Urothelium cell line (cell line): ENCODE data around the gene CPNE7.

Experiments used
- DNase-seq: peaks from one replicate; pipeline ENCODE4 v3.0.0; 2011; ENCODE audit warnings: low spot score, mixed read lengths
- FAIRE-seq: peaks from 2 replicates; lab custom pipeline; 2011; peaks lifted over from hg19 to GRCh38; lab: Jason Lieb, UNC

Gene CPNE7

DNA sequence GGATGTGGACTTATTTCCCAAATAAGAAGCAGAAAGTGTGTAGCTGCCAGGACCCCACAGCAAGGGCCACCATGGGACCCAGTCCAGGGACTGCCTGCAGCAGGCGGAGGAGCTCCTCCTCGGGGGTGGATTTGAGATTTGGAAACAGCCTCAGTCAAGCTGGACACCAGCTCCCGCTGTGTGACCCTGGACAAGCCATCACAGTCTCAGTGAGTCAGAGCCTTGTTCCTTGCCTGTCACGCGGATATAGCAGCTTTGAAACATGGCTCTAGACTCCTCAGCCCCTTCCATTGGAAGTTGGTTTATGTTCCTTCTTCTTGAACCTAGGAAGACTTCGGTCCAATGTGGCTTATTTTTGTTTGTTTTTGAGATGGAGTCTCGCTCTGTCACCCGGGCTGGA, 25.4 kb downstream of the CPNE7 start:
- no peak for DNase-seq
- FAIRE-seq = no peak

DNA sequence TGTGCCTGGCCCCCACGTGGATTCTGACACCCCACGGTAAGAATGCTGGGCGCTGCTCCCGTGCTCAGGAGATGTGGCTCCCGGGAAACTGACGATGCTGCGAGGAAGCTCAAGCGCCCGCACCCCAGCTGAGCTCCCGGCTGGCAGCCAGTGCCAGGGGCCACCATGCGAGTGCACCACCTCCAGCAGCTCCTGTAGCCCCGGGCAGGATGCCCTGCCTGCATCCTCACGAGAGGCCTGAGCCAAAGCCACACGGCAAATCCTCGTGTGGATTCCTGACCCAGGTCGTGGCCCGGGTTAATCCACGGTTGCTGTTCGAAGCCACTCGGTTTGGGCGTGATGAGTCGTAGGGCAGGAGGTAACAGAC, 26.3 kb downstream of the CPNE7 start:
- FAIRE-seq (no peak), DNase-seq (no peak)

DNA sequence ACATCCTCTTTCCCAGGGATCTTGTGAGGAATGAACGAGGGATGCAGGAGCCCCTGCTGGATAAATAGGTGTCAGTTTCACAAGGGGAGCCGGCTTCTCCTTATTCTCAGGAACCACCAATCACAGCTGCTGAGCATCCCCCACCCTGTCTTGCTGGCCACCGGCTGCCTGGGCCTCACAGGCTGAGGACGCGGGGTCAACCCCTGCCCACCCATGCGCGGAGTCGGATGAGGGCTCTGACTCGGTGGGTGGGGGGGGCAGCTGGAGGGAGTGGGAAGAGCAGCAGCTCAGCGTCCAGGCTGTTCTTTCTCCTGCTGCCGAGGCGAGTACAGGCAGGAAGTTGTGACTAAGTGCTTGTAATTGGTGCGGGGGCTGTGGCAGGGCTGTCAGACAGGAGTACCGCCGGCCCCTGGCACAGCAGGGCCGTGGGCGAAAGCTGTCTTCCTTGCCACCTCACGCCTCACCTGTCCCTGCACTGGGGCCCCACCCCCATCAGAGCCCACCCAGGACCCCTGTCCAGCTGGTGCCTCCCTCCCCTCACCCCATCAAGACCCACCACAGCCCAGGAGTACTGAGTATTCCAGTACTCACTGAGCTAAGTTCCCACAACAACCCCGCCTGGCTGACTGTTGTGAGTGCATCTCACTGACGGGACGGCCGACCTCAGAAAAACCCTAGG, 26.9 kb downstream of the CPNE7 start:
- DNase-seq (peak; percentile 91), FAIRE-seq (peak; percentile 96)

DNA sequence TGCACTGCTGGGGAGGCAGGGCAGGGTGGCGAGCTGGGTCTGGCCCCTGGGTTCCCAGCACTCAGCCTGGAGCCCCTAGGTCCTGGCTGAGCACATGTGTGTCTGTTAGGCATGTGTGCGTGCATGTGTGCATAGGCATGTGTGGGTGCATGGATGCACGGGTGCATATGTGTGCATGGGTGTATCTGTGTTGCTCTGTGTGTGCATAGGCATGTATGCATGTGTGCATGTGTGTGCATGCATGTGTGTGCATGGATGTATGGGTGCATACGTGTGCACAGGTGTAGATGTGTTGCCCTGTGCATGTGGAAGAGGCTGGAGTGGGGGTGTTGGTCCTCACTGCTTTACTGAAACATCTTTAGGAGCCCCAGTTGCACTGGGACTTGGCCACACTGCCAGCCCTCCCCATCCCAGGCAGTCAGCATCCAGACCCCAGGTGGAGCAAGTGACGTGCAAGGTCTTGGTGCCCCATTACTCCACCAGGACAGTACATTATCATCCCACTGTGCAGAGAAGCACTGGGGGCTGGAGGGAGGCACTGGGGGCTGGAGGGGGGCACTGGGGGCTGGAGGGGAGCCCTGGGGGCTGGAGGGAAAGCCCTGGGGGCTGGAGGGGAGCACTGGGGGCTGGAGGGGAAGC, 27.5 kb downstream of the CPNE7 start:
- DNase-seq (no peak), FAIRE-seq (peak; percentile 94)

DNA sequence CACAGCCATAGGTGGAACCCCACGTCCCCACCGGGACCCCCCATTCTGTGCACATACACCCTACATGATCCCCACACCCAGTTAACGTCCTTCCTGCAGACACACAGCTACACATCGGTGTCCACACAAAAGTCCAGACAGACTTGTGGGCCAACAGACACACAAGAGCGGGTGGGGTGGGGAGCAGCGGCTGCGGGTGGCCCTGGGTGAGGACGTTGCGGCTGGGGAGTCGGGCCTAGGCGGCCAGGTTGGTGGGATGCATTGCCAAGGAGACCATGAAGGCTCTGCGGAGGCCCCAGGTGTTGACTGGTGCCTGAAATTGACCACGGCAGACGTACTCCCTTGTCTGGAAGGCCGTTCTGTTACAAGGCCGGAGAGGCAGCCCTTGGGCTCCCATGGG, 29.2 kb downstream of the CPNE7 start:
- DNase-seq (no peak), FAIRE-seq (no peak)

DNA sequence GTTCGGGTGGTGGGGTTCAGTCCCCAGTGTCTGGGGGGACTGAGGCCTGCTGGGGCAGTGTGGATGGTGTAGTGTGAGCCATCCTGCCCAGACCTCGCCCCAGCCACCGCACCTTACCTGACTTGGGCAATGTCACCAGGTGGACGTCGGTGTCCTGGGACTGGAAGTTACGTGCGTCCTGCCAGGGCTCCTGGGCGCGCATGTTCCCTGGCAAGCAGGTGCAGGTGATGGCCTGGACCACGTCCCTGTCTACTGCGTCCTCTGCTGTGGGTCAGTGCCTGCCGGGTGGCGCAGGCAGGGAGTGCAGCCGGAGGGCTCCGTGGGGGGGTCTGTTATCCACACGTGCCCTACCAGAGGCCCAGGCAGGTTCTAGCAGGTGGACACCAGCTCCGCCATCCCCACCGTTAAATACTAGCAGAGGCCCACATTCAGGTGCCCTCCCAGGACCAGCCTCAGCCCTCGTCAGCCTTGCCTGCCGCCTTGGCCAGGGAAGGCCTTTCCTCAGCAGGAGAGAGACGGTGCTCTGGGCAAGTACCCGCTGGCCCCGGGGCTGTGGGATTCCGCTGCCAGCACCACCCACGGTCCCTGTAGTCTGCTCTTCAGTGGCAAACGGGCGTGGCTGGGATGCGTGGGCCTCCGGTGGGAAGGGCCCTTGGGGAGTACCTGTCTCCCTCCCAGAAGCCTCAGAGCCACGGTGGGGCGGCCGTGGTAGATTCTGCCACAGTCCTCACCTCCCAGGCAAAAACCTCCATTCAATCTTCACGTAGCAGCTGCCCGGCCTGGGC, 29.8 kb downstream of the CPNE7 start:
- FAIRE-seq (no peak), DNase-seq (no peak)

DNA sequence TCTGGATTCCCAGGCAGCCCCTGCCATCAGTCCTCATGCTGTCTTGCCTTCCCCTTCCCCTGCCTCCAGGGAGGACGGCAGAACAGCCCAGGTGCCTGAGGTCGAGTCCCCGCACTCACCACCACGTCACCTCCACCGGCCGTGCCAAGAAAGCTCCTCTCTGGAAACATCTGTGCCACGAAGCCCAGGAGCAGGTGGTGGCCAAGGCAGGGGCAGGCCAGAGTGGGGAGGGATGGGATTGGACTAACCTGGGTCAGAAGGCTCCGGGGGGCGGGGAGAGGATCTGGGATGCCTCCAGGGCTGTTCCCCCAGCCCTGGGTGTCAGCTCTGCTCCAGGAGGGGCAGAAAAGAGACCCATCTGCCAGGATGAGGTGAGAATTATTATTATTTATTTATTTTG, 30.4 kb downstream of the CPNE7 start:
- no peak for DNase-seq
- no peak for FAIRE-seq

DNA sequence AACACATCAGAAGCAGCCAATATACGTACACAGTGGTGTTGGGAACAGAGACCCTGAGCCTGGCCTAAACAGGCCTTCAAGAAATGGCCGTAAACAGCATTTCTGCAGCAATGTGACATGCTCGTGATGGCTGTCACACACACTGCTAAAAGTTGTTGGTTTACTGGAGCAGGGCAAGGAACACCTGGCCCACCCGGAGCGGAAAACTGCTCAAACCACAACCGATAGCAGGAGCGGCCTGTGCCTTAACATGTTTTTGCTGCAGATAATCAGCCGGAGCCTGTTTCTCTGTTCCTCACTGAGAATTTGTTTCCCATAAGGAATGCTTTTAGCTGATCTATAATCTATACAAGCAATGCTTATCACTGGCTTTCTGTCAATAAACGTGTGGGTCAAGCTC, 31.9 kb downstream of the CPNE7 start:
- FAIRE-seq (no peak), DNase-seq (no peak)

DNA sequence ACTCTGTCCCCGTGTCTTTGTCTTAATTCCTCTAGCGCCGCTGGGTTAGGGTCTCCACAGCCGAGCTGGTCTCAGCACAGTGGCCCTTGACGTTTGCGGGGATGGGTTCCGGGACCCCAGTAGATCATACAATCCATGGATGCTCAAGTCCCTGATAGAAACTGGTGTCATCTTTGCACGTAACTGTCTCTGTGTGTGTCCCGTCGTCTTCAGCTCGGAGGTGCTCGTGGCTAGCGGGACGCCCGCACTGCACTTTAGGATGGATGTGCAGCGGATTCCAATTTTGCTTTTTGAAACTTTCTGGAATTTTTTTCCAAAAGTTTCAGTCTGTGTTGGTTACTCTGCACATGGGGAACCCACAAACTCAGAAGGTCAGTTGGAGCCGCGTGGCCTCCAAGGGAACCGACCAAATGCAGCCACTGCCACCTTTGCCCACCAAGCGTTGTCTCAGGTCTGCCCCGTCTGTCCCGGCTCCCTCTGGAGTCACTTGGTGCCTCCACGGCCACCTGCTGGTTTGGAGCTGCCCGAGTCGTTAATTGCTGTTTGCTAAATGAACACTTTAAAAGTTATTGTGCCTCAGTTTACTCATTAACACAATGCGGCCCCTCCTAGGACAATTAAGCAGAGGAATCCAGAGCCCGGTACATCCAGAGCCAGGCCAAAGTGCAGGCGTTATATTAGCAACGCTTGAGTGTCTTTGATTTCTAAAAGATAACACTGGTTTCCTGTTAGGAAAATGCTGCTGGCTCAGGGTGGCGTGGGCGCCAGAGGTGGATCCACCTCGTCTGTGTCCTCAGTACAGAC, 32.6 kb downstream of the CPNE7 start:
- no peak for DNase-seq
- no peak for FAIRE-seq

DNA sequence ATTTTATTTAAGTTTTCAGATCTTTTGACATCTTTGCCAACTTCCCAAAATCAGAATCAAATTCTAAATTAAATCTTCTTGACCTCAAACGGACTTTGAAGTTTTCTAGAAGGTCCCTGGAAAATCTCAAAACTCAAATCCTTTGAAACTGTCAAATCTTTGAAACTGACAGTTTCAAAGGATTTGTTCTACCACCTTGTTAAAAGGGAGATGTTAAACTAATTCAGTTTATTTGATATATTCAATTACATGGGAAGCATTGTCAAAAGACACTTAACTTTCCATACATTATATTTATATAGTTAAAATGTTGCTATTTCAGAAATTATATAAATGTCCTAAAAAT, 34.5 kb downstream of the CPNE7 start:
- FAIRE-seq = no peak
- DNase-seq = no peak

DNA sequence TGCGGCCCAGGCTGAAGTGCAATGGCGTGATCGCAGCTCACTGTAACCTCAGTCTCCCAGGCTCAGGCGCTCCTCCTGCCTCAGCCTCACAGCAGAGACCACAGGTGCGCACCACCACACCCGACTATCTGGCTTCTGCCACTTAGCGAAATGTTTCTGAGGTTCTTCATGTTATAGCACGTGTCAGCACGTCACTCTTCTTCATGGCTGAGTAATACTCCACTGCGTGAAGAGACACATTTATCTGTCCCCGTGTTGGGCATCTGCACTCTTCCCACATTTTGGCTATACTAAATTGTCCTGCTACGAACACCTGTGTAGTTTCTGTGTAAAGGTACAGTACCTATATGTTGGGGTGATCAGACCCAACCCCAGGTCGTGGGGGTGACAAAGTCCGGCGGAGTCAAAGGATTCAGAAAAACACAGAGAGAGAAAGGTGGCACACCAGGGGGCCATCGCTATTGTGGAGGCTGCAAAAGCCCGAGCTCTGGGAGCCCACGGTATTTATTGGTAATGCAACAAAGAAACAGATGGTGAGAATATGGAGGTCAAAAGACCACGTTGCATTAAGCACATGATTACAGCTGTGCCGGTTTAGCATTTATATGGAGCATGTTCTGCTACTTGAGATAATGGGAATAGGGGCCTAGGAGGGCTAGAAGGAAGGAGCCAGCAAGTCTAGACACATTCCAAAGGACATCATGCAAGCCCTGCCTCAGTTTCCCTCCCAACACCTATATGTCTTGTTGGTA, 37.0 kb downstream of the CPNE7 start:
- DNase-seq (no peak), FAIRE-seq (no peak)

DNA sequence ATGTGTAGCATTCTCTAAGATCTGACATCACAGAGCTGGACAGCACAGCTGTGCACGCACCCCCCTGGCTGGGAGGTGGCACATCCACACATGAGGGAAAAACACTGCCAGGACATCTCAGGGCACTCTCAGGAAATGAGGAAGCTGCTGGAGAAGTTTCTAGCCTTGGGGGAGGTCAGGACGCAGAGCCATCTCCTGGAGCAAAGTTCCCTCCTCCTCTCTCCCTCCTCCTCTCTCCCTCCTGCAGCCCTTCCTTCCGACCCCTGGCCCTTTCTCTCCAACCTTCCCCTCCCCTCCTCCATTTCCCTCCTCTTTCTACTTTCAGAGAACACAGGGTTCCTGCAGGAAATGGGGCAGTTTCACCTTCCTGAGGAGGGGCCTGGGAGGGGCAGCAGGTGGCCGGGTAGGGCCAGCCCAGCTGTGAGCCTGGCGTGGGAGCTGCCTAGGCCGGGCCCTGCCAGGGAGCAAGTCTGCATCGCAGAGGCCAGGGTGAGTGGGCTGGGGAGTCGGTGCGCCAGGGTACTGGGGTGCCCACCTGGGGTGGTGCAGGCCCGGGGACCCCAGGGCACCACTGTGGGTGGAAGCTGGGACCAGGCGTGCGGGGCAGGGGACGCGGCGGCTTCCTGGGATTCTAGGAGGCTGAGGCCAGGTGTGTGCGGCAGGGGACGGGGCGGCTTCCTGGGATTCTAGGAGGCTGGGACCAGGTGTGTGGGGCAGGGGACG, 37.8 kb downstream of the CPNE7 start, which contains the start of gene DPEP1:
TSS of gene DPEP1 (plus strand) at position 412 of the 723 bp plus-strand sequence. CDS start 16,769 bp downstream, outside the sequence.
- DNase-seq = no peak
- no peak for FAIRE-seq

DNA sequence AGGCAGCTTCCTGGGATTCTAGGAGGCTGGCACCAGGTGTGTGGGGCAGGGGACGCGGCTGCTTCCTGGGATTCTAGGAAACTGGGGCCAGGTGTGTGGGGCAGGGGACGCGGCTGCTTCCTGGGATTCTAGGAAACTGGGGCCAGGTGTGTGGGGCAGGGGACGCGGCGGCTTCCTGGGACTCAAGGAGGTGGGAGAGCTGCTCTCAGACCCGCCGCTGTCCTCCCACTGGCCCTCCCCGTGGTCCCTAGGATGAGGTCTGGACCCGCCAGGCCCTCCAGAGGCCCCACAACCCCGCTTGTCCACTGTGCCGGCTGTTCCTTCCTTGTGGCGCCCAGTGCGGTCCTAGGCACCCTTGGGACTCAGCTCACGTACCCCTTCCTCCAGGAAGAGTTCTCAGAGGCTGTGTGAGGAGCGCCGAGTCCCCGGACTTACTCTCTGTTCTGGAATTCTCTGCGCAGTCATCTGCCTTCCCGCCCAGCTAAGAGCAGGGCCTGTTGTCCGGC, 38.4 kb downstream of the CPNE7 start:
- DNase-seq = no peak
- no peak for FAIRE-seq

DNA sequence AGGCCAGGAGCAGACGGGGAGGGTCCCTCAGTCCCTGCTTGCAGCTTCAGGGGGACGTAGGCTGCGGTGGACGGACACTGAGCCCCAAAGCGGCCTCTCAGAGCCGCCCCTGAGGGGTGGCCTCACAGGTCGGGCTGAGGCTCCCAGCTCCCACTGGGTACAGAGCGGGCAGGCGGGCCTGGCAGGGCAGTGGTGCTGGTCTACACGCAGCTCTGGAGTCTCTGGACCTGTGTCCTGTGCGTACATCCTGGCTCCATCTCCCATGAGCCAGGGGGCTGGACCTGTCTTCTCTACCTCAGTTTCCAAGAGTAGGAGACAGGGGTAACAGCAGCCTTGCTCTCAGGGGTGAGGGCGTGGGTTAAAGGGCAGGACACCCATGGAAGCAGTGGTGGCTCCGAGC, 39.6 kb downstream of the CPNE7 start:
- DNase-seq (no peak), FAIRE-seq (no peak)

DNA sequence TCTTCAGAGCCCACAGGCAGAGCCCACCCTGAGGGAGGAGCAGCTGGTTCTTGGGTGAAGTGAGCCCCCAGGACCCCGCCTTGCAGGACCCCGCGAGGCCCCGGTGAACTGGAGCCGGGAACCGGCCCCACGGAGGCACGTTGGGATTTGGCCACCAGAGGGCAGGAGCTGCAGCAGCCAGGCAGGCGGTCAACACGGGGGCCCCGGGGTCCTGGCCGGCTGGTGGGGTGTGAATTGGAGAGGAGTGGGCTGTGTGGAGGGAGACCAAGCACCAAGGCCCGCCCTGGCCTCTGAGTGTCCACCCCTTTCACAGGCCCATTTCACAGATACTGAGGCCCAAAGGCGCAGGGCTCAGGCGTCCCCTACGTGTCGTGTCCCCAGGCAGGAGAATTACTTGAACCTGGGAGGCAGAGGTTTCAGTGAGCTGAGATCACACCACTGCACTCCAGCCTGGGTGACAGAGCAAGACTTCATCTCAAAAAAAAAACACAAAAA, 40.1 kb downstream of the CPNE7 start:
- no peak for FAIRE-seq
- DNase-seq = no peak

DNA sequence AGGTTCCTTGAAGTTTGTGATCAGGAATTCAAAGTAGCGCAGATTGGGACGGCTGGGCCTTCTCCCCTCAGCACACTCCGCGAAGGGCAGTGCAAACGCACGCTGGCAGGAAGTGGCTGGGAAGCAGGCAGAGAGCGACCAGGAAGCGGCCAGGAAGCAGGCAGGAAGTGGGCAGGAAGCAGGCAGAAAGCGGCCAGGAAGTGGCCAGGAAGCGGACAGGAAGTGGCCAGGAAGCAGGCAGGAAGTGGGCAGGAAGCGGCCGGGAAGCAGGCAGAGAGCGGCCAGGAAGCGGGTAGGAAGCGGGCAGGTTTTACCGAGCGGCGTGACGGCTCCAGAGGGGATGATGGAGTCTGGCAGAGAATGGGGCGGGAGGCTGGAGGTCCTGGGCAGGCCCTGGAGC, 41.1 kb downstream of the CPNE7 start:
- DNase-seq (no peak), FAIRE-seq (no peak)

DNA sequence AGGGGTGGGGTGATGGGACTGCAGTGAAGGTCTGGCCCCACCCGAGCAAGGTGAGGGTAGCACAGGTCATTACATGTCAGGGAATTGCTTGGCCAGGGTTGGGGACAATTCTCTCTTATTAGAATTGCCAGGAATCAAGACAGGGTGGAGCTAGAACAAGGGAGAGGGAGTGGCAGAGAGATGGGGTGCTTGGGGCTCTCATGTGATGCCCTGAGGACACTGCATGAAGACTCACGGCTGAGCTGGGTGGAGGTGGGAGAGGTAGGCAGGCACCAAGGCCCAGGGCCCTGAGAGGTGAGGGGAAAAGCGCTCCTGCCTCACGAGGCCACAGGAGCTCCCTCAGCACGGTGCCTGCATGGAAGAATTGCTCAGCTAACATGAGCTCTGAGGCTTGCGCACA, 41.5 kb downstream of the CPNE7 start:
- no peak for DNase-seq
- no peak for FAIRE-seq

DNA sequence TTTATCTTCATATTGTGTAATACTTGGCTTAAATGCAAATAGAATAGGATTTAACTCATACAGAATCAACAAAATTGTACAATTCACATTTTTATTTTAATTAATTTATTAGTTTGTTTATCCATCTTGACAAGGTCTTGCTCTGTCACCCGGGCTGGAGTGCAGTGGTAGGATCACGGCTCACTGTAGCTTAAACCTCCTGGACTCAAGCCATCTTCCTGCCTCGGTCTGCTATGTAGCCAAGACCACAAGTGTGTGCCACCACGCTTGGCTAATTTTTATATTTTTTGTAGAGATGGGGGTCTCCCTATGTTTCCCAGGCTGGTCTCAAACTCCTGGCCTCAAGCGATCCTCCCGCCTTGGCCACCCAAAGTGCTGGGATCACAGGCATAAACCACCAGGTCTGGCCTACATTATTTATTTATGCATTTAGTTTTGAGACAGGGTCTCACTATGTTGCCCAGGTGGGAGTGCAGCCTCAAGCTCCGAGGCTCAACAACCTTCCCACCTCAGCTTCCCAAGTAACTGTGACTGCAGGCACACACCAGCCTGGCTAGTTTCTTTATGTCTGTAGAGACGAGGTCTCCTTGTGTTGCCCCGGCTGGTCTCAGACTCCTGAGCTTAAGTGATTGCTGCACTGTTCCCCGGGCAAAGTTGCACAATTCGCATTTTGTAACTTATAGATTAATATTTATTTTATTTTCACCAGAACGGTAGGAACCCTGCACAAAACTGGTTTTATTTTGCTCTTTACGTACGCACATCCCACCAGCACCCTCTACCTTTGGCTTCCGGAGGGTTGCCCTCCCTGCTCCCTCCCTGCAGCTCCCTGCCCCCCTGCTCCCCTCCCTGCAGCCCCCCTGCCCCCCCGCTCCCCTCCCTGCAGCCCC, 42.8 kb downstream of the CPNE7 start:
- FAIRE-seq = peak; percentile 5
- DNase-seq = no peak

DNA sequence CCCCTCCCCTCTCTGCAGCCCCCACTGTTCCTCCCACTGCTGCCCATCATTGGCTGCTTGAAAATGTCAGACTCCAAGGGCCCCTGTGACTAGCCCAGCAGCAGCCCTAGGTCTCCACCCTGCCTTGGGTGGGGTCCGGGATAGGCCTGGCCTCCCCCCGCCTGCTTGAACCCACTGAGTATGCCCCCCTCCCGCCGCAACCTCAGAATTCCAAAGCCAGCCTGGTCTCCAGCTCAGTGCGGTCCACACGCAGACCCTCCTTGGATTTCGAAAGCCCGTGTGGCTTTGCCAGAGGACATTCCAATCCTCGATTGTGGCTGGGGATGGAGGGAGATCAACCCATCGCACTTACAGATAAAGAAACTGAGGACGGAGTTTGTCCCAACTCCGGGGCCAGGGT, 44.3 kb downstream of the CPNE7 start:
- FAIRE-seq = no peak
- no peak for DNase-seq
